CD4-positive, alpha-beta T cell treated with Interleukin-1 beta for 1 hour (primary cell): ENCODE results near the gene UNC13B.

ENCODE experiments used
- DNase-seq, 2 donors: peaks; one replicate each; pipeline ENCODE4 v3.0.0-alpha.2; 2020 to 2022

The UNC13B gene

DNA sequence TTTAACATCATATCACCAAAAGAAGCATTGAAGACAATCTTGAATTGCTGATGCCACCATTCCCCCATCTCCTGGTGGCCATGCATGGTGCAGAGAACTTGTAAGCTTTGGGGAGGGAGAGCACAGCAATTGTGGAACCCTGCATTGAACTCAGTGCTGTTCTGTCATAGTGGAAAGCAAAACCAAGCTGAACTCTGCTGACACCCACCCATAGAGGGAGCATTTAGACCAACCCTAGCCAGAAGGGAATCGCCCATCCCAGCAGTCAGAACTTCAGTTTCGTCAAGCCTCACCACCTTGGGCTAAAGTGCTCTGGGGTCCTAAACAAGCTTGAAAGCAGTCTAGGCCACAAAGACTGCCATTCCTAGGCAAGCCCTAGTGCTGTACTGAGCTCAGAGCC, 290.7 kb downstream of the UNC13B start:
- DNase-seq, result no peak

DNA sequence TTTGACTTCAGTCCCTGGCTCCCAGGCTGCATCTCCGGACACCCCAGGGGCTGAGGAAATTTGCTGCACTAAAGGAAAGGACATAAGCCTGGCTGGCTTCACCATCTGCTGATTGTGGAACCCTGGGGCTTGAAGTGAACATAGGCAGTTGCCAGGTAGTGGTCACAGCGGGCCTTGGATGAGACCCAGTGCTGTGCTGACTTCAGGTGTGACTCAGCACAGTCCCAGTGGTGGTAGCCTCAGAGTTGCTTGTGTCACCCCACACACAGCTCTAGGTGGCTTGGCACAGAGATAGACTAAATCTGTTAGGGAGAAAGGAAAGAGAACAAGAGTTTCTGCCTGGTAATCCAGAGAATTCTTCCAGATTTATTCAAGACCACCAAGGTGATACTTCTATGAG, 292.0 kb downstream of the UNC13B start:
- no peak for DNase-seq
